DOHH2 (cell line): ENCODE data around the gene NOSIP.

ENCODE experiments used
- CTCF ChIP-seq: fragments of 200-600 bp; sonication (generic); IDR thresholded peaks from one replicate; pipeline ENCODE4 v1.5.1; 2014; ENCODE audit warnings: antibody characterized with exemption, mild to moderate bottlenecking, low read depth, low read length; ENCODE audit not compliant: poor library complexity, severe bottlenecking
- EZH2phosphoT487 ChIP-seq: fragments of 200-600 bp; sonication (generic); IDR thresholded peaks from 2 replicates; pipeline ENCODE4 v1.6.1; 2017; ENCODE audit warnings: borderline replicate concordance, mild to moderate bottlenecking, antibody characterized with exemption, low read length, moderate library complexity, mixed read lengths

DNA sequence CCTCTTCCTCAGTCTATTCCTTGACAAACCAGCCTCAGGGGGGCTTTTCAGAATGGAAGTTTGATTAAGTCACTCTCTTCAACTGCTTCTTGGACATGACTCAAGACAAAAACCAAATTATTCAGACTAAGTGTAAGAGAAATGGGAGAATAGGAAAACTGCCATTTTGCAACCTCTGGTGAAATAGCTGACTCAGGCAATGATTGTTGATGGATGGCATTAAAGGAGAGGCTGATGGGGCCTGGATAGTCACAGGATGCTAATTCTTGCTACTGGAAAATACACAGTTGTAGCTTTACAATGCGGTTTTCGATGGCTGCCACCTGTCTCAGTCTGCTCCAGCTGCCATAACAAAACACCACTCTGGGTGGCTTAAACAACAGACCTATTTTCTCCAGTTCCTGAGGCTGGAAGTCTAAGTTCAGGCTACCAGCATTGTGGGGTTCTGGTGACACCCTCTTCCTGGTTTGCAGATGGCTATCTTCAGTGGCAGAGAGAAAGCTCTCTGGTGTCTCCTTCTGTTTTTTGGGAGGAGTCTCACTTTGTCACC lies 6.1 kb downstream of the NOSIP start:
- TF ChIP-seq CTCF, result no peak
- no peak for TF ChIP-seq EZH2phosphoT487
